Central memory CD4-positive, alpha-beta T cell (primary cell): ENCODE results near the gene CORO2B.

Experiments used
- DNase-seq: peaks from one replicate; pipeline ENCODE4 v3.0.0; 2022

CORO2B gene

DNA sequence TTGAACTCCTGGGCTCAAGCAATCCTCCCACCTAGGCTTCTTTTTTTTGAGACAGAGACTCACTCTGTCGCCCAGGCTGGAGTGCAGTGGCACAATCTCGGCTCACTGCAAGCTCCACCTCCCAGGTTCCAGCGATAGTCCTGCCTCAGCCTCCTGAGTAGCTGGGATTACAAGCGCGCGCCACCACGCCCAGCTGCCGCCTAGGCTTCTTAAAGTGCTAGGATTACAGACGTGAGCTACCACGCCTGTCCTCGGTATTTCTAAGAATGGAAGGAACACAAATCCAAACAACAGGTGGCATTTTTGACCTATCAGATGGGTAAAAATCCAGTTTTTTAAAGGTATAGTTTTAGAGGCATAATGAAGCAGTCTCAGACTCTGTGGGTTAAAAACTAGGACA is 128.1 kb downstream of the CORO2B start:
- DNase-seq = no peak

DNA sequence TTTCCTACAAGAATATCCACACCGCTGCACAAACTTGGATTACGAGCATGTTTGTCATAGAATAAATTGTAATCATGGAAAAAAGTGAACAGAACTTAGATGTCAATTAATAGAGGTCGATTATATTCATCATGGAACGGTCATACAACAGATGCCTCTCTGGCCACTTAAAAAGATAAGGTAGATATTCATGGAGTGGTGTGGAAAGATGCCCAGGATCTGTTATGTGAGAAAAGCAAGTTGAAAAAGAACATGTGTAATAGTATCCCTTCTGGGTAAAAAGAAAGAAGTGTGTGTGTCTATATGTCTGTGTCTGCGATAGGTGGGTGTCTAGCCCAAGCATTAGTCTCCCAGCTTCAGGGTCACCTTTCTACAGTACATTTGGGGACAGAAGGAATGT is 128.6 kb downstream of the CORO2B start:
- no peak for DNase-seq

DNA sequence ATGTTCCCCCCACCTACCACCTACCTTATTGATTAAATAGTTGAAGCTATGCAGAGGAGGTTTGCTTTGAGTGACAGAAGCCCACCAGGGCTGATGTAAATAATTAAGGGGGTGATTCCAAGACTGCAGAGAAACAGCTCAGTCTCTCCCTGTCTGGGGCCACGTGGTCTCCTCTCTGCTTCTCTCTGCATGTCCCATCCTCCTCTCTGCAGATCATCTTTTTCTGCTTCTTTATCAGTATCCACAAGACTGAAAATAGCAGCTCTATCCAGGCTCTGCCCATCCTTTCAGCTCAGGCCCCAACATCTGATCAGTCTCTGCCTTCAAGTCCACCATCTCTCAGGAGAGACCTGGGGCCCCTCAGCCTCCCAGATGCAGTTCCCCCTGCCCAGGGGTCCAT is 131.1 kb downstream of the CORO2B start:
- no peak for DNase-seq

DNA sequence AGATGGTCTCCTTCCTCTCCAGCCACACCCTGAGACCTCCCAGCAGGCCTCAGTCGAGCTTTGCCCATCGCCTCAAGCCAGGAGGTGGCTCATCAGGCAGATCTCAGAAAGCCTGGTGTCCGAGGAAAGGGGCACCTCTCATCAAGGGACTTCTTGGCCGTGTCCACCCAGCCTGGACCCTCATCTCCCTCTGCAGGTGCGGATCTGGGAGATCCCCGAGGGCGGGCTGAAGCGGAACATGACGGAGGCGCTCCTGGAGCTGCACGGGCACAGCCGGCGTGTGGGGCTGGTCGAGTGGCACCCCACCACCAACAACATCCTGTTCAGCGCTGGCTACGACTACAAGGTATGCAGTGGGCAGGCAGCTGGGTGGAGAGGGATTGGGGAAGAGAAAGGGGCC is 131.7 kb downstream of the CORO2B start:
- no peak for DNase-seq

DNA sequence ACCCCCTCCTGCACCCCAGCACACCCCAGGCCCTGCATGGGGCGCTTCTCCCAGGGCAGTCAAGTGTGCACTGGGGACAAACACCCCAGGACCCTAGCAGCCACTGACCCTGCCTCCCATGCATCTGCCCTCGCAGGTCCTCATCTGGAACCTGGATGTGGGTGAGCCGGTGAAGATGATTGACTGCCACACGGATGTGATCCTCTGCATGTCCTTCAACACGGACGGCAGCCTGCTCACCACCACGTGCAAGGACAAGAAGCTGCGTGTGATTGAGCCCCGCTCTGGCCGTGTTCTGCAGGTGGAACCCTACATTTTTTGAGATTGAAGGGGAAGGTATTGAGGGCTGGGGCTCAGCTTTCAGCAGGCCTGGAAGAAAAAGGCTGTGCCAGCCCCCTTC is 132.6 kb downstream of the CORO2B start:
- no peak for DNase-seq

DNA sequence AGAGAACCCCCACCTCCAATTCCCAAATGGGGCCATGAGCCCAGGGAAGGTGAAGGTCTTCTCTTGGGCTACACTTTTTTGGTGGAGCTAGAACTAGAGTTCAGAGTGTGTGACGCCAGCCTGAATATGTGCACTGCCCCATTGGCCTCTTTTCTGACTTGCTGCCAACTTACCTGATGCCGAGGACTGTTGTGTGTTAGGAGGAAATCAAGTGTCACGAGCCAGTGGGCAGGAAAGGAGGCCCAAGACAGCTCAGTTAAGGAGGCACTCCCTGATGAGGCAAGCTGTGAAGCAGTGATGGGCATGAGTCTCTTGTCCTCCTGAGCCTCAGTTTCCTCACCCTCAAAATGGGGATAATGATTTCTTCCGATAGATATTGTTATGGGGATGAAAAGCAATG is 134.1 kb downstream of the CORO2B start:
- no peak for DNase-seq

DNA sequence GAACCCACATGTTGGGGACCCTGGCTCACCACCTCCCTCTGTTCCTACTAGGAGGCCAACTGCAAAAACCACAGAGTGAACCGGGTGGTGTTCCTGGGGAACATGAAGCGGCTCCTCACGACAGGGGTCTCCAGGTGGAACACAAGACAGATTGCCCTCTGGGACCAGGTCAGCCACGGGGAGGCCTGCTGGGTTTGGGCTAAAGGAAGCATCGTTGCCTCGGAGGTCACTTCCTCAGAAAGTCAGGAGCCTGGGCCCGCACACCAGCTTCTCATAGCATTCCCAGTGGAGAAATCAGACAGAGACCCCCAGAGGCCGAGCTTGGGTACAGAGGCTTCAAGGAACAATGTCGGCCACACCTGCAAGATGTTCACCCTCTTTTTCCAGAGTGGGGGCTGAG is 135.1 kb downstream of the CORO2B start:
- no peak for DNase-seq

DNA sequence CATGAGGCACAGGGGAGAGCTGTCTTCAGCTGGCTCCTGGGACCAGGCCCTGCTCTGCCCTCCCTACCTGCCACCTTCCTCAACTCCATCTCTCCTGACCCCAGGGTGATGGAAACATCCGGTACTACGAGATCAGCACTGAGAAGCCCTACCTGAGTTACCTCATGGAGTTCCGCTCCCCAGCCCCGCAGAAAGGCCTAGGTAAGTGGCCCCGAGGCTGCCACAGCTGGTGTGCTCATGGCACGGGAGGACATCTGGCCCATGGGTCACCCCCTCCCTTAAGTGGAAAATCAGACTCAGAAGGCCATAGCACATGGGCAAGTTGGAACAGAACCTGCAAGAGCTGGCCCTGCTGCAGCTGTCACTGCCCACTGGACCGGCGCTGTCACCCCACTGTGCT is 136.3 kb downstream of the CORO2B start:
- no peak for DNase-seq

DNA sequence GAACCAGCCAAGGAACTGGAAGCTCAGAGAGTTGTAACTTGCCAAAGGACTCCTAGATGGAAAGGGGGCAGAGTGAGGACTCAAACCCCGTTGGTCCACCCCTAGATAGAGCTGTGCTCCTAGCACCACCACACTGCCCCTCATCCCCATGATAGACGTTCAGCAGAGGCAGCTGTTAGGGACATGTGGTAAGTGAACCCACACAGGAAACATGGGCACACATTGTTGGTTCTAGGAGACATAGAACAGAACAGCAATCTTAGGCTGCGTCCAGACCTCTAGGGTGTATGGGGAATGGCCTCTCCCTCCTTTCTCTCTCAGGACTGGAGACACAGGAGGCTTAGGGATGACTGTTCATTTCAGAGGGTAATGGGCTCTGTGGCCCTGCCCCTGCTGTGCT is 139.2 kb downstream of the CORO2B start:
- DNase-seq = no peak

DNA sequence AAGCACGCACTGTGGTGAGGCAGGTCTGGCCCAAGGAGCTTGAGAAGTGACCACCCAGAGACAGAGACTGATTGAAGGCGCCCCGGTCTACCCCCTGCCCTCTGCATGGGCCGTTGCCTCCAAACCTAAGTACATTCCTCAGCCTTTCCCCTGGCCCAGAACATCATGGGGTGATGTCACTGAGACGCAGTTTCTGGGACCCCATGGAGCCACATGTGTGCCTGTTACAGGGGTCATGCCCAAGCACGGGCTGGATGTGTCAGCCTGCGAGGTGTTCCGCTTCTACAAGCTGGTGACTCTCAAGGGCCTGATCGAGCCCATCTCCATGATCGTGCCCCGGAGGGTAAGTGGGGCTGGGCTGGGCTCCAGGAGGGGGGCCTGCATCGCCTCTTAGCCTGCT is 139.7 kb downstream of the CORO2B start:
- DNase-seq = no peak

DNA sequence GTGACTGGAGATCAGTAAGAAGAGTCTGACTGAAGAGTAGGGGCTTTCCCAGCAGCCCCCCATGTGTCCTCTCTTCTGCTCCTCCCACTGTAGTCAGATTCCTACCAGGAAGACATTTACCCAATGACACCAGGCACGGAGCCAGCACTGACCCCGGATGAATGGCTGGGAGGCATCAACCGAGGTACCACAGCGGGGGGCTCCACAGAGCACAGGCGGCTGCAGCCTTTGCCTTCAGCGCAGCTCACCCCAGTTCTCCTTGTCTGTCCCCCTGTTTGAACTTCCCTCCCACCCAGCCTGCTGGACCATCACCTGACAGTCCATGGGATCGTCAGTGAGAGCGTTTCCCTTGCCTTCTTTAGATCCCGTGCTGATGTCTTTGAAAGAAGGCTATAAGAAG is 140.3 kb downstream of the CORO2B start:
- no peak for DNase-seq

DNA sequence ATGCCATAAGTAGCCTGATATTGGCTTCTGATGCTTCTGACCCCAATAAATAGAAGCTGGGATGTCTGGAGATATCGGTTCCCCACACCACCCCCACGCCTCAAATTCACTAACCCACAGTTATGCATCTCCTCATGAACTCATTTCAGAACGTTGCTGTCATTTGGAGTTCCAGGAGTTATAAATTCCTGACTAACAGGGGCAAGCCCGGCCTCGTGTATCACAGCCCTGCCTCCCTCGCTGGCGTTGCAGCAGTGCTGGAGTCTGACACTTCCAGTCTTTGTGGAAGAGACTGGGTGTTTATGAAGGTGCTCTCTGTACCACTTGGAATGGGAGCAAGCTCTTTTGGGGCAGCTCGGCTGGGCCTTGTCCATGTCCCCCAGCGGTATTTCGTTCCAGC is 140.9 kb downstream of the CORO2B start:
- DNase-seq = no peak

DNA sequence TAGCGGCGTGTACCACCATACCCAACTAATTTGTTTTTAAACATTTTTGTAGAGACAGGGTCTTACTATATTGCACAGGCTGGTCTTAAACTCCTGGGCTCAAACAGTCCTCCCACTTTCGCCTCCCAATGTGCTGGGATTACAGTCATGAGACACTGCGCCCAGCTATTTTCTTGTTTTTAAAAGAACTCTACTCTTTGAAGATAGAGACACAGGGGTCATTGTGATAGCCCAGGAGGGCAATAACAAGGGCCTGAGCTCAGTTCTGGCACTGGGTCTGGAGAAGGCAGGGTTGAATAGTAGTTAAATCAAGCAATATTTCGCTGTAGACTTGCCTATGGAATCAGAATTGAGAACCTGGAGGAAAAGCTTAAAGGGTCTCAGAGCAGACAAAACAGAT is 143.1 kb downstream of the CORO2B start:
- DNase-seq = no peak

DNA sequence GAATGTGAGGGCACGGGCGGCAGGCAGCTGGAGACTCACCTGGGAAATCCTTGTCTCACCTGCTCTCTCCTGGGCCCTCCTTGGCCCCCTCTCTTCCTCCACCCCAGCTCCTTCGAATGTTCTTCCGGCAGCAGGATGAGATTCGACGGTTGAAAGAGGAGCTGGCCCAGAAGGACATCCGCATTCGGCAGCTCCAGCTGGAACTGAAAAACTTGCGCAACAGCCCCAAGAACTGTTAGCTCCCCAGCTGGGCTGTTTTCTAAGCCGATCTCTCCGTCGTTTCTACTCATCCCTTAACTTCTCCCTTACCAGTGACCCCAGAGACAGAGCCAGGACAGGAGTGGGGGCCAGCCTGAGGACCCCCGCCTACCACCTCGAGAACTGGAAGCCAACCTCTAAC is 146.9 kb downstream of the CORO2B start:
- no peak for DNase-seq

DNA sequence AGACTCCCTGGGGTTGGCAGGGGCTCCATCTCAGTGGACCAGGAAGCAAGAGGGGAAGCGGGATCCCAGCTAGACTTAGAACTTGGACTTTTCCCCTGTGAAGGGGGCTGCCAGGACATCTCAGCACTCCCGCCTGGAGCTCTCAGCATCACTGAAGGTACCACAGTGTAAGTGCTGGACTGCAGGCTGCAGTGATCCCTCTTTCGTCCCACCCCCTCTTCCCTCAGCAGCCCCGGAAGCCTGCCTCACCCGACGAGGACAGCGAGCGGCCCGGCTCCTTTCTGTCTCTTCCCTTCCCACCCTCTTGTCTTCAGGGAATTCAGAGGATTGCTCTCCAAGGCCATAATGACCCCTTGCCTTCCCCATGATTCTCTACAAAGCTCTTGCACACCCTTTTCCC is 147.5 kb downstream of the CORO2B start:
- no peak for DNase-seq

DNA sequence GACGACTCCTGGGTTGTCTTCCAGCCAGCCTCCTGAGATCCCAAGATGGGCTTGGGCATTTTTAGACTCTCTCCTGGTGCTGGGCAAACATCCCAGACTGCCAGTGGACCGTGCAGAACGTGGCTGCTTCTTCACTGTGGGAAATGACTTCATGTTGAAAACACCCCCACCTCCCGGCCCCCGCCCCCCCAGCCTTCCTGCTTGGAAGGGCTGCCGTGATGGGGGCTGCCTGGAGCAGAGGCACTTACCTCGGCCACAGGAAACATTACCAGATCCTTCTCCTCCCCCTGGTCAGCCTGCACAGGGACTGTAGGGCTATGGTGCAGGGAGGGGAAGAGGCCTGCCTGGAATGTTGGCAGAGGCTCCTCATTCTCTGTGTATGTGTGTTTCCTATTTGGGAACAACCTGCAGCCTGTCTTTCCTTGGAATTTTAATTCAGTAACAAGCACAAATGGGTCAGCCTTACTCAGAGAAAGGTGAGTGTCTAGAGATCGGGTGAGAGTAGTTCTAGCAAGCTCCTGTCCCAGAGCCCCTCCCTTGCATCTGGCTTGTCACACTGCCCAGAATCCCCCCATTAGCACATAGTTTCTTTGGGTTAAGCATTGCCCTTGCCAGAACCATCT is 151.1 kb downstream of the CORO2B start:
- no peak for DNase-seq

DNA sequence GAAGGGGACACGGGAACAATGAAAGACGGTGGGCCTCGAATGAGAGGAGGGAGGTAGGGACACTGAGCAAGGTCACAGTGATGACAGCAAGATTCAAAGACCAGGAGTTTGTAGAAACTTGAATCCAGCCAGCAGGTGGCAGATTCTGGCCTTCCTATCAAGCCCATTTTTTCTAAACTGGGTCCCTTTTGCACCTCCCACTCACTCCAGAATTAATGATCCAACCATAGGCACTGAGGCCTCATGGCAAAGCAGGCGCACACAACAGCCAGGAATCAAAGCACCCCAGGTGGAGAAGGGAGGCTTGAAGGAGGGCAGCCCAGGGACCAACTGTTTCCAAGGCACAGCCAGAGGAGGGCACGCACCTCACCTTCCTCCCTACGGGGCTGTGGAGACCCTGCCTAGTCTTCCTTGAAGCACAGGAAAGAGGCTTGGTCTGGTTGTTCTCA is 151.7 kb downstream of the CORO2B start:
- peak; percentile 6 for DNase-seq

DNA sequence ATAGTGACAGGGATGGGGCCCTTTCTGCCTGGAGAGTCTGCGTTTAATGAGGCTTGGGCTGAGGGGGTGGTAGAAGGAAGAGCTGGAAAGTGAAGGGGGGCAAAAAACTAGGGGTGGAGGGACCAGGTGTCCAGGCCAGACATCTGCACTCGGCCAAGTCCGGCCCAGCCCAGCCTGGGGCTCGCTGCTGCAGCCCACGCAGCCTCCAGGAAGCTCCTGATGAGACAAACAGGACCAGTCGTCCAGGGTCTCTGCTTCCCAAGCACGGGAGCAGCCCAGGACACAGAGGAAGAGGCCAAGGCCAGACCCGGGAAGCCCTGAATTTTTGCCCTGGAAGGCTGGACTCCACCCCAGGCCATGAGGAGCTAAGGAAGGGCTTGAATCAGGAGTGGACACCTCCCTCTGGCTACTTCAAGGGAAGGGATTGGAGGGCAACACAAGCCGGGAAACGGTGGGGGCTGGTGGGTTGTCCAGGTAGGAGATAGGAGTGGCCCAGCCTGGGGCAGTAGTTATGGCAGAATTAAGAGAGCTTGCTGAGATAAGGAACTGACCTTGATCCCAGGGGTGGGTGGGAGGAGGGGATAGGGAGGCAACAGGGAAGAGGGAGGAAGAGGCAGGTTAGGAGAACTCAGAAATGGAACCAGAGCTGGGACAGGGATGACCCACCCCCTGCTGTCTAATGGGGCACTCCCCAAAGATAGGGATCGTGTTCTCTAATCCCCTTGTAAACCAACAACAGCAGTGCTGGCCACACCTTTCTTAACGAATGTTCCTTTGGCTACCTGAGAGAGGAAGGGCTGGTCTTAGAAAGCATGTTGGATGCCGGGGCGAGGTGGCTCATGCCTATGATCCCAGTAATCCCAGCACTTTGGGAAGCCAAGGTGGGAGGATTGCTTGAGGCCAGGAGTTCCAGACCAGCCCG is 152.4 kb downstream of the CORO2B start:
- no peak for DNase-seq

DNA sequence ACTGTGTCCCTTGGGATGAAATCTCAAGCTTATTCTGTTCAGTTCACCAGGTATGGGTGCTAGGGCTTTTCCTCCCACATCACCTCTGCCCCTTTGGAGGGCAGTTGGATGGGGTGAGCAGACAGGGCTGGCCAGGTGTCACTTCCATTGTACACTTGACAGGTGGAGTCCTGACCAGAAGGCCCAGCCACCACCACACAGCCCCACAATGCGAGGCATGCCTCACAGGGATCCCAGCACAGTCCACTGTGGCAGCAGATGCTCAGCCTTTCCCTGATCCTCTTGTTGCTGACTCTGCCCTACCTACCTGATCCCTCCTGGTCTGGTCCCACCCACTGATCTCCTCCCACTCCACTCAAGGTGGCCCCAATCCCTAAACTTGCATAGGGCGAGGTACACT is 153.7 kb downstream of the CORO2B start:
- no peak for DNase-seq

DNA sequence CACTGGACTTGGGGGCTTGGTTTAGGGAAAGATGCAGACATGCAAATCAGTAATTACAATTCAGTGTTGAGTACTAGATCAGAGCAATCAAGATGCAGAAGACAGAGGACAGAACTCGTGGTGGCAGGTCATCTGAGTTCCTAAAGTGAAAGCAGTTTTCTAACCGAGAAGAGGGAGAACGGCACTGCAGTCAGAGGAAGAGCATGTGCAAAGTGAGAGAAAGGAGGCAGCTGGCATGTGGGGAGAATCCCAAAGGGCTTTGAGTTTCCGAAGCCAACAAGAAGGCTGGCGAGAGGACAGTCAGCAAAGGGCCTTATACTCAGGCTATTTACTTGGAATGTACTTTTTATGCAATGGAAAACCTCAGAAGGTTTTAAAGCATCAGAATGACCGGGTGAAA is 154.9 kb downstream of the CORO2B start:
- DNase-seq = no peak

DNA sequence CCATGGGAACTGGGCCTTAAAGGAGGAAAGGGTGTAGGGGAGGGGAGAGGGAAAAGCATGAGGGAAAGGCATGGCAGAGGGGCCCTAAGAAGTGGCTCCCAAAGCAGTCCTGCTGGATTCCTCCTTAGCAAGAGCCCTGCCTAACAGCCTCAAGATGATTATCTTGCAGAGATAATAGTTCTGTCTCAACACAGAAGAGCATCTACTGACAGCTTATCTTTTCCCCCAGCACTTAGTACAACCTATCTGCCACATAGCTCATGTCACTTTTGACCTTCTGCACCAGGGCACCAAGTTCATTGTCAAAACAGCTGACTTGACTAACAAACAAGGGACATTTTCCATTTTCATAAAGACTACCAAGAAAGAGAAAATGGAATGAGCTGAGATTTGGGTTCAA is 155.6 kb downstream of the CORO2B start:
- no peak for DNase-seq

DNA sequence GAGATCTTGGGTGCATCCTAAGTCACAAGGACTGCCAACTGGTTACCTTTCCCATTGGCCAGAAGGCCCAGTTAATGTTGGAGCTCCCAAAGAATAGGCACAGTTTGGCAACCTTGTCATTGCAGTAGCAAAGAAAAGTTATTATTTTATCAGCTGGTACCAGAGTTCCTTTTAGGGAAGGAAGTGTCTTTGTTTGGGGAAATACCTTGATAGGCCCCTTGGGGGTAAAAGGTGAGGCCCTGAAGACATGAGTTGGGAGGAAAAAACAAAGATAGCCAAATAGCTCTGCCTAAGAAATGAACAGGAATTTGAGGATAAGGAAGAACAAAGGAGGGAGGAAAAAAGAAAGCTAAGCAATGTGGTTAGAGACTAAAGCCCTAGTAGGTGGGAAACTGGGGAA is 156.1 kb downstream of the CORO2B start:
- no peak for DNase-seq

DNA sequence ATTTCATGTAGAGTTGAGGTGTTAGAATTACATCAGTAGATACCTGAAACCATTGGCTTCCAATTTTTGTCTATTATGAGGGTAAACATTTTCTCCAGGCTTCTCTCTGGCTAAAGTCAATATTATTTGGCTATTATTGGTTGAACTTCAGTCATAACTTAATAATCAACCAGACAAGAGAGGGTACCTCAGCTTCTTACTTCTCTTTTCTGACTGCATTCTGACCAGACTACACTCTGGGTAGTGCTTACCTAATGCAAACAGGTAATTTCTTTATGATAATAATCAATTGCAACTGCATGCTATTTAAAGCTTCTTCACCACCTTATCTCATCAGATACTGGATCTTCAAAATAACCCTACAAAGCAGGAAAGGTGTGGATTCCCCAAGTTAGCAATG is 156.8 kb downstream of the CORO2B start:
- DNase-seq = no peak

DNA sequence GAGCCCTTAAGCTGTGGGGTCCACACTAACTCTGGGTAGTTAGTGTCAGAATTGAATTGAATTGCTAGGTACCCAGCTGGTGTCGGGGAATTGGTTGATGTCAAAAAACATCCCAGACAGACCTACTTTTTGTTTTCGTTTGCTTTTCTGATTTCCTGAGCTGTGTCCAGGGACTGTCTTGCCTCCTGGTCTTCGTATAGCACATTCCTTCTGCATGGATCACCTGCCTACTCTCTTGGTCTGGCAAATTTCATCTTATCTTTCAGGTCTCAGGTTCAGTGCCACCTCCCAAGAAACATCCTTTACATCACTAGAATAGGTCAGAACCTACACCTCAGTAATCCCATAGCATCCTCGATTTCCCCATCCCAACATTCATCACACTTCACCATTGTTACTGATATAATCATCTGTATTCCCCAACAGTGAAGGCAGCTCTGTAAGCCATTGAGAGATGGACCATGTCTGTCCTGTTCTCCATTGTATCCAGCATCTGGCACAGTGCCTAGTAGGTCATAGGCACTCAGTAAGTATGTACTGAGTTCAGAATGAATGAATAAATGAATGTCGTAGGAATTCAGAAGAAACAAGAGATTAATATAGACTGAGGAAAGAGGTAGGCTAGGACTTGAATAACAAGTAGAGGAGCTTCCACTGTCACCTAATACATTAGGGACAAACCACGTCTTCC is 160.7 kb downstream of the CORO2B start:
- no peak for DNase-seq
